ENCODE data around the gene FBXO3.

Gene FBXO3

DNA sequence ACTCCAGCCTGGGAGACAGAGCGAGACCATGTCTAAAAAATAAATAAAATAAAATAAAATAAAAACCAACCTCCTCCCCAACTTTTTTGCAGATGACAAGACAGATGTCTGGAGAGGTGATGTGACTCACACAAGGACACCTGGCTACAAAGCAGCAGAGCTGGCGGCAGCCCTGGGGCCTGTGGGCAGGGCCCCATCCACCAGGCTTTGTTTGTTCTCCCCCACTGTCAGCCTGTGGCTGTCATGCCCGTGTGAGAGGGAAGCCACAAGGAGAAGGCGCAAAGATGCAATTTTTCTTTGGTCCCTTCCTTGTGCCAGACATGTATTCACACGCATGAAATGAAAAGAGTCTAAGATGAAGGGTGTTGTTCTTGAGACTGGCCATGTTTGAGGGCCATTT, 54.7 kb downstream of the FBXO3 start:
- H4K20me1 ChIP-seq (ENCODE audit: low read depth, low read length): no peaks in the 10 kb centered on the region
- H3K27ac ChIP-seq (ENCODE audit: low read depth, low read length): no peak overlapping the region
- H2AFZ ChIP-seq (ENCODE audit: low read depth, low read length, severe bottlenecking): no peak overlapping the region
- no peak overlapping the region for H3K9ac ChIP-seq (ENCODE audit: low read length)
- H3K4me2 ChIP-seq (ENCODE audit: low read depth, low read length, poor library complexity, severe bottlenecking): no peak overlapping the region
- no peaks in the 10 kb centered on the region for H3K36me3 ChIP-seq (ENCODE audit: low read length)
- no peak overlapping the region for H3K4me3 ChIP-seq (ENCODE audit: insufficient read depth, low read length, poor library complexity, severe bottlenecking)
- TF ChIP-seq, protein P1, sequence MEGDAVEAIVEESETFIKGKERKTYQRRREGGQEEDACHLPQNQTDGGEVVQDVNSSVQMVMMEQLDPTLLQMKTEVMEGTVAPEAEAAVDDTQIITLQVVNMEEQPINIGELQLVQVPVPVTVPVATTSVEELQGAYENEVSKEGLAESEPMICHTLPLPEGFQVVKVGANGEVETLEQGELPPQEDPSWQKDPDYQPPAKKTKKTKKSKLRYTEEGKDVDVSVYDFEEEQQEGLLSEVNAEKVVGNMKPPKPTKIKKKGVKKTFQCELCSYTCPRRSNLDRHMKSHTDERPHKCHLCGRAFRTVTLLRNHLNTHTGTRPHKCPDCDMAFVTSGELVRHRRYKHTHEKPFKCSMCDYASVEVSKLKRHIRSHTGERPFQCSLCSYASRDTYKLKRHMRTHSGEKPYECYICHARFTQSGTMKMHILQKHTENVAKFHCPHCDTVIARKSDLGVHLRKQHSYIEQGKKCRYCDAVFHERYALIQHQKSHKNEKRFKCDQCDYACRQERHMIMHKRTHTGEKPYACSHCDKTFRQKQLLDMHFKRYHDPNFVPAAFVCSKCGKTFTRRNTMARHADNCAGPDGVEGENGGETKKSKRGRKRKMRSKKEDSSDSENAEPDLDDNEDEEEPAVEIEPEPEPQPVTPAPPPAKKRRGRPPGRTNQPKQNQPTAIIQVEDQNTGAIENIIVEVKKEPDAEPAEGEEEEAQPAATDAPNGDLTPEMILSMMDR (IDR thresholded peaks at IDR 0.05; ENCODE audit: insufficient read depth, low read length, poor library complexity, severe bottlenecking): no peak
- TF ChIP-seq EZH2phosphoT487 (conservative IDR thresholded peaks at IDR 0.05; ENCODE audit: low read length): no peak
- no peaks in the 10 kb centered on the region for H3K9me3 ChIP-seq (ENCODE audit: insufficient read depth, low read length)
- no peaks in the 10 kb centered on the region for H3K9me2 ChIP-seq (replicated peaks; ENCODE audit: insufficient read depth, low read length)
- H3K79me2 ChIP-seq (ENCODE audit: insufficient read depth, low read length): no peaks in the 10 kb centered on the region
- no peaks in the 10 kb centered on the region for H3F3A ChIP-seq (ENCODE audit: insufficient read depth)
- no peaks in the 10 kb centered on the region for H3K27me3 ChIP-seq (ENCODE audit: low read length)

DNA sequence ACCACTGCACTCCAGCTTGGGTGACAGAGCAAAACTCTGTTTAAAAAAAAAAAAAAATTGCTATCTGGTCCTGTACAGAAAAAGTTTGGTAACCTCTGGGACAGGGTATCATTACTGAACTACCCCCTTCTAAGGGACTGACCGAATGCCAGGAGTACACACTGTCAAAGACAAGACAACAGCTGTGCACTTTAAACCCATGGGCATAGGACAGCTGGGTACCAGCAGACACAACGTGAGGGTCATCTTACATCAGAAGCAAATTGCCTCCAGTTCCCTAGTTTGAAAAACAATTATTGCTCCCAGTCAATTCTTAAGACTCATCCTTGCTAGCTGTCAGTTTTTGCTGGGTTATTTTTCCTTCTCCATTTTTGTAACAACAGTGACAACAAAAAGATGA, 55.9 kb downstream of the FBXO3 start:
- no peaks in the 10 kb centered on the region for H3K27me3 ChIP-seq (ENCODE audit: low read length)
- no peak overlapping the region for H3K9ac ChIP-seq (ENCODE audit: low read length)
- H3K4me3 ChIP-seq (ENCODE audit: insufficient read depth, low read length, poor library complexity, severe bottlenecking): no peak overlapping the region
- H3K4me2 ChIP-seq (ENCODE audit: low read depth, low read length, poor library complexity, severe bottlenecking): no peak overlapping the region
- no peaks in the 10 kb centered on the region for H3F3A ChIP-seq (ENCODE audit: insufficient read depth)
- H3K79me2 ChIP-seq (ENCODE audit: insufficient read depth, low read length): no peaks in the 10 kb centered on the region
- TF ChIP-seq, protein P1 (IDR thresholded peaks at IDR 0.05; ENCODE audit: insufficient read depth, low read length, poor library complexity, severe bottlenecking): no peak
- no peak for TF ChIP-seq EZH2phosphoT487 (conservative IDR thresholded peaks at IDR 0.05; ENCODE audit: low read length)
- no peaks in the 10 kb centered on the region for H3K9me3 ChIP-seq (ENCODE audit: insufficient read depth, low read length)
- no peak overlapping the region for H2AFZ ChIP-seq (ENCODE audit: low read depth, low read length, severe bottlenecking)
- H3K27ac ChIP-seq (ENCODE audit: low read depth, low read length): no peak overlapping the region
- no peaks in the 10 kb centered on the region for H4K20me1 ChIP-seq (ENCODE audit: low read depth, low read length)
- no peaks in the 10 kb centered on the region for H3K9me2 ChIP-seq (replicated peaks; ENCODE audit: insufficient read depth, low read length)
- no peaks in the 10 kb centered on the region for H3K36me3 ChIP-seq (ENCODE audit: low read length)

DNA sequence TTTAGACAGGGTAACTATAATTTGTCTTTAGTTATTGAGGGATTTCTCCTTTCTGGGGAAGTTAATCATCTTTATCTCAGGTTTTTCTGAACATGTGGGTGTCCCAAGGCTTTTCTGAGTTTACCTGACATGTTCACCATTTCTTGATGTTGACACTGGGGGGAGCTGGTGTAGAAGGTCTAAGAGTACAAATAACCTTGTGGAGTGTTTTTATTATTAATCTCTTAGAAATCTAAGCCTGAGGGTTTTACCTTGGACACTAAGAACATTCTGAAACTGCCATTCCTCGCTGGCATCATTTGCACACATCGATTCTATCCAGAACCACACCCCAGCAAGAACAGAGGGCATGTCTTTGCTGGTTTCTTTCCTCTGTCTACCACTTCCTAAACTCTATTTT, 58.1 kb downstream of the FBXO3 start:
- Histone ChIP-seq H3K9me2 (replicated peaks; ENCODE audit: insufficient read depth, low read length) (no peaks in the 10 kb centered on the region), H3K4me3 (ENCODE audit: insufficient read depth, low read length, poor library complexity, severe bottlenecking) (no peak overlapping the region), H3K79me2 (ENCODE audit: insufficient read depth, low read length) (no peaks in the 10 kb centered on the region), H3K4me2 (ENCODE audit: low read depth, low read length, poor library complexity, severe bottlenecking) (no peak overlapping the region), H3K27me3 (ENCODE audit: low read length) (no peaks in the 10 kb centered on the region), H2AFZ (ENCODE audit: low read depth, low read length, severe bottlenecking) (no peak overlapping the region), H3K9ac (ENCODE audit: low read length) (no peak overlapping the region), H3F3A (ENCODE audit: insufficient read depth) (no peaks in the 10 kb centered on the region), H4K20me1 (ENCODE audit: low read depth, low read length) (no peaks in the 10 kb centered on the region), H3K27ac (ENCODE audit: low read depth, low read length) (no peak overlapping the region), H3K36me3 (ENCODE audit: low read length) (no peaks in the 10 kb centered on the region), H3K9me3 (ENCODE audit: insufficient read depth, low read length) (no peaks in the 10 kb centered on the region)
- TF ChIP-seq, protein P1 (IDR thresholded peaks at IDR 0.05; ENCODE audit: insufficient read depth, low read length, poor library complexity, severe bottlenecking): no peak
- no peak for TF ChIP-seq EZH2phosphoT487 (conservative IDR thresholded peaks at IDR 0.05; ENCODE audit: low read length)
